ENCODE measurements around the gene NPAS3.

DNA sequence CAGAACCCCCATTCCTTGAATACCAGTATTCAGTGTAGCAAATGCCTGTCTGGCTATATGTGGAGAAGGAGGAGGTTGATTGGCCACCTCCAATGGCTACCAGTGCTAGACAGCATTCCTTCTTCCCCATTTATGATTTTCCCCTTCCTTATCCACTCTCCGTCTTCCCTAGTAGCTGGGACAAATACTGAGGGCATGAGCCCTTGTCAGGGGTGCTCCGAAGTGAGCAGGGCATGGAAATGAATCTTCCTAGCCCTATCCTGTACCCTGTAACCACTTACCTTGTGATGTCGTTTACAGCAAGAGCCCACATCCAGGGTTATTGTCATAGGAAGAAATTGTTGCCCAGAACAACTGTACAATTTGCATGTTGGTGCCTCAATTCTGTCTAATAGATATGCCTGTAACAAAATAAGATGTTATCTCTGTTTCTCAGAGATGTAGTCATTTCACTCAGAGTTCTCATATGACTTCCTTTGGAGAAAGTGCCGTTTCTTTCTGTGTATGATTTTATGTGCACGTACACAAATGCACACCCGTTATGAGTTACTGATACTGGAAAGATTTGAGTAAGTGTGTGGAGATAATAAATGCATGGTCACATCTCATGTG lies 588.5 kb downstream of the NPAS3 start:
- TF ChIP-seq, protein P1, sequence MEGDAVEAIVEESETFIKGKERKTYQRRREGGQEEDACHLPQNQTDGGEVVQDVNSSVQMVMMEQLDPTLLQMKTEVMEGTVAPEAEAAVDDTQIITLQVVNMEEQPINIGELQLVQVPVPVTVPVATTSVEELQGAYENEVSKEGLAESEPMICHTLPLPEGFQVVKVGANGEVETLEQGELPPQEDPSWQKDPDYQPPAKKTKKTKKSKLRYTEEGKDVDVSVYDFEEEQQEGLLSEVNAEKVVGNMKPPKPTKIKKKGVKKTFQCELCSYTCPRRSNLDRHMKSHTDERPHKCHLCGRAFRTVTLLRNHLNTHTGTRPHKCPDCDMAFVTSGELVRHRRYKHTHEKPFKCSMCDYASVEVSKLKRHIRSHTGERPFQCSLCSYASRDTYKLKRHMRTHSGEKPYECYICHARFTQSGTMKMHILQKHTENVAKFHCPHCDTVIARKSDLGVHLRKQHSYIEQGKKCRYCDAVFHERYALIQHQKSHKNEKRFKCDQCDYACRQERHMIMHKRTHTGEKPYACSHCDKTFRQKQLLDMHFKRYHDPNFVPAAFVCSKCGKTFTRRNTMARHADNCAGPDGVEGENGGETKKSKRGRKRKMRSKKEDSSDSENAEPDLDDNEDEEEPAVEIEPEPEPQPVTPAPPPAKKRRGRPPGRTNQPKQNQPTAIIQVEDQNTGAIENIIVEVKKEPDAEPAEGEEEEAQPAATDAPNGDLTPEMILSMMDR (IDR thresholded peaks at IDR 0.05), result no peak
- TF ChIP-seq POLR2A (IDR thresholded peaks at IDR 0.05), result no peak
